Calu3 (cell line): ENCODE data around the gene PROM1. TPM values are rescaled to one million over a fixed set of nuclear protein-coding genes. Genes with fewer than 3 reads are reported as not detected.

ENCODE experiments used
- BruUV-seq: library from RNA; stranded (reverse); fragments of 400-500 nt; replicated peaks from 2 replicates; lab custom pipeline; 2021; lab: Mats Ljungman, UMichigan
- CTCF ChIA-PET: fragments of 300-600 bp; sonication (Branson Sonifier 250); formaldehyde crosslinking; loops from one replicate; lab custom pipeline; 2022; ENCODE audit warnings: antibody characterized with exemption; lab: Charles Lee
- DNase-seq: peaks from one replicate; pipeline ENCODE4 v3.0.0; 2022
- H3K27ac Mint-ChIP-seq: one replicate; pipeline ENCODE4 v1.8.0; 2022; ENCODE audit warnings: mixed read lengths; ENCODE audit not compliant: unreplicated experiment
- H3K27me3 Mint-ChIP-seq: one replicate; pipeline ENCODE4 v1.8.0; 2022; ENCODE audit warnings: mixed read lengths; ENCODE audit not compliant: unreplicated experiment
- H3K36me3 Mint-ChIP-seq: one replicate; pipeline ENCODE4 v1.8.0; 2022; ENCODE audit warnings: mild to moderate bottlenecking, moderate library complexity, mixed read lengths; ENCODE audit not compliant: insufficient read depth, unreplicated experiment
- H3K4me1 Mint-ChIP-seq: one replicate; pipeline ENCODE4 v1.8.0; 2022; ENCODE audit warnings: mild to moderate bottlenecking, low read depth, mixed read lengths; ENCODE audit not compliant: unreplicated experiment
- H3K4me3 Mint-ChIP-seq: one replicate; pipeline ENCODE4 v1.8.0; 2022; ENCODE audit warnings: mild to moderate bottlenecking, low read depth, moderate library complexity, mixed read lengths; ENCODE audit not compliant: unreplicated experiment
- H3K9me3 Mint-ChIP-seq: one replicate; pipeline ENCODE4 v1.8.0; 2022; ENCODE audit warnings: low read depth, mixed read lengths; ENCODE audit not compliant: unreplicated experiment
- CTCF ChIP-seq: fragments of 200-600 bp; IDR thresholded peaks from one replicate; pipeline ENCODE4 v1.8.0; 2022; ENCODE audit warnings: antibody characterized with exemption; ENCODE audit not compliant: unreplicated experiment
- intact Hi-C: fragments of 100-400 bp; cut with micrococcal nuclease; formaldehyde crosslinking; loops from one replicate; pipeline ENCODE4 v1.10.0; 2022; ENCODE audit not compliant: unreplicated experiment
- total RNA-seq: library from RNA; stranded (reverse); gene quantifications from 2 replicates; pipeline ENCODE4 v1.2.3, GENCODE V29; 2022

The PROM1 gene
- total RNA-seq, 1 experiment from 2014 or later = 73.9 TPM

GRCh38 chr4:16006771-16007446 lies 76.9 kb downstream of the PROM1 start:
- intact Hi-C loops = no loop called here
- Mint-ChIP-seq H3K9me3 (no peaks in the 10 kb centered on the region), H3K36me3 (peaks cover 7% of the 10 kb centered on the region), H3K4me1 (no peaks in the 10 kb centered on the region), H3K27me3 (no peaks in the 10 kb centered on the region), H3K27ac (no peak overlapping the region), H3K4me3 (no peak overlapping the region)
- DNase-seq = no peak
- CTCF ChIA-PET = interaction anchor here (0.8 kb wide), 1 partner anchor 664 kb away, joined by 3 read pairs; no protein-coding TSS in a partner anchor
- no peak for TF ChIP-seq CTCF
- BruUV-seq = no TSS peak

- no peak for TF ChIP-seq CTCF
- CTCF ChIA-PET = no interaction called here
- H3K36me3 Mint-ChIP-seq = peaks cover 7% of the 10 kb centered on the region
Measured at GRCh38 chr4:16005676-16006075, 78.1 kb downstream of the PROM1 start.

GRCh38 chr4:16001484-16001858 lies 82.4 kb downstream of the PROM1 start:
- Mint-ChIP-seq H3K9me3 (no peaks in the 10 kb centered on the region), H3K27ac (no peak overlapping the region), H3K4me1 (no peaks in the 10 kb centered on the region), H3K4me3 (no peak overlapping the region), H3K36me3 (peaks cover 7% of the 10 kb centered on the region), H3K27me3 (no peaks in the 10 kb centered on the region)
- BruUV-seq = no TSS peak
- DNase-seq = peak; percentile 33
- intact Hi-C loops = loop anchor here (1.0 to 2.0 kb wide), 3 partner anchors 45 to 522 kb away; no protein-coding TSS in a partner anchor
- peak; percentile 39 for TF ChIP-seq CTCF
- CTCF ChIA-PET = interaction anchor here (1.6 kb wide), 1 partner anchor 196 kb away, joined by 6 read pairs; no protein-coding TSS in a partner anchor

More at GRCh38 chr4:16005676-16006075, 78.1 kb downstream of the PROM1 start:
- Mint-ChIP-seq H3K27me3 (no peaks in the 10 kb centered on the region), H3K4me3 (no peak overlapping the region), H3K9me3 (no peaks in the 10 kb centered on the region), H3K27ac (no peak overlapping the region), H3K4me1 (no peaks in the 10 kb centered on the region)
- intact Hi-C loops = no loop called here
- DNase-seq = no peak
- BruUV-seq = no TSS peak

GRCh38 chr4:16000708-16001483 lies 82.9 kb downstream of the PROM1 start:
- no peaks in the 10 kb centered on the region for H3K4me1 Mint-ChIP-seq
- no peaks in the 10 kb centered on the region for H3K9me3 Mint-ChIP-seq
- no peak for TF ChIP-seq CTCF
- no peak for DNase-seq
- no TSS peak for BruUV-seq
- intact Hi-C loops = loop anchor here (1.0 to 2.0 kb wide), 3 partner anchors 44 to 522 kb away; no protein-coding TSS in a partner anchor
- H3K27ac Mint-ChIP-seq = no peak overlapping the region
- H3K27me3 Mint-ChIP-seq = no peaks in the 10 kb centered on the region
- H3K36me3 Mint-ChIP-seq = peaks cover 5% of the 10 kb centered on the region
- CTCF ChIA-PET = interaction anchor here (0.6 to 1.6 kb wide), 2 partner anchors 195 to 1539 kb away, joined by 4 to 6 read pairs; no protein-coding TSS in a partner anchor
- H3K4me3 Mint-ChIP-seq = no peak overlapping the region
